ENCODE results near the gene ORAI3. TPM values are rescaled to one million over a fixed set of nuclear protein-coding genes. Genes with fewer than 3 reads are reported as not detected.

ORAI3 gene
- total RNA-seq, 1 experiment from 2014 or later, result 5.7 TPM

- H3K4me2 ChIP-seq (ENCODE audit: low read length), result no peak overlapping the region
- H3K9me3 ChIP-seq (ENCODE audit: low read length), result no peaks in the 10 kb centered on the region
- no peaks in the 10 kb centered on the region for H4K20me1 ChIP-seq (ENCODE audit: low read length)
- TF ChIP-seq EZH2 (IDR thresholded peaks at IDR 0.05; ENCODE audit: low read length, unreplicated experiment), result no peak
- no peak for TF ChIP-seq CTCF (conservative IDR thresholded peaks at IDR 0.05; ENCODE audit: low read depth, low read length)
- no peak for TF ChIP-seq EZH2phosphoT487 (IDR thresholded peaks at IDR 0.05; ENCODE audit: borderline replicate concordance, low read length)
- ChIA-PET CTCF (no interaction called here), POLR2A (ENCODE audit: unreplicated experiment) (no interaction called here)
- no peak overlapping the region for H3K4me3 ChIP-seq (ENCODE audit: low read length)
- no peaks in the 10 kb centered on the region for H3K4me1 ChIP-seq (ENCODE audit: insufficient read depth, low read length)
- no peaks in the 10 kb centered on the region for H3K79me2 ChIP-seq (ENCODE audit: low read length)
- H3K27me3 ChIP-seq (ENCODE audit: low read length), result no peaks in the 10 kb centered on the region
- intact Hi-C loops (cut with micrococcal nuclease), result no loop called here
- H3K27ac ChIP-seq (ENCODE audit: low read length), result no peak overlapping the region
- H3K36me3 ChIP-seq (ENCODE audit: low read depth, low read length), result peaks cover 4% of the 10 kb centered on the region; the same call in 1 of the 2 replicates
- no peaks in the 10 kb centered on the region for H3F3A ChIP-seq (ENCODE audit: low read length, unreplicated experiment)
- DNase-seq (no peak), ATAC-seq (no peak)
- H3K9me2 ChIP-seq (replicated peaks; ENCODE audit: low read length), result no peaks in the 10 kb centered on the region
- H3K9ac ChIP-seq (ENCODE audit: low read length), result no peak overlapping the region
- BruUV-seq (replicated peaks), result no TSS peak
- H2AFZ ChIP-seq (ENCODE audit: low read length), result no peak overlapping the region
Observed at GRCh38 chr16:30972872-30973271, 24.0 kb downstream of the ORAI3 start.

DNA sequence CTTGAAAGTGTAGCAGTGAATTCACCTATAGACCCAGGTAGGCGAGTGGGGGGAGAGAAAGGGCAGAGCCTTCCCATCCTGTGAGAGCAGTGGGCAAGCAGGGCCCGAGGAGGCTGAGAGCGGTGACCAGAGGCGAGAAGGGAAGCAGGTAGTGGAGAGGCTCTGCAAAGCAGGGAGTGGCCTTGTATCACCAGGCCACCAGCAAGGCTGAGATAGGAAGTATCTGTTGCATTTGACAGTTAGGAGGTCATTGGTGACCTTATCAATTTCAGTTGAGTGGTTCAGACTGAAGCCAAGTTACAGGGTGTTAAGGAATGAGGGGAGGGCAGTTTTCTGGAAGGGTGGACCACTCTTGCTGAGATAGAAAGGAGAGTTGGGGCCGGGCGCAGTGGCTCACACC, 25.5 kb downstream of the ORAI3 start:
- Histone ChIP-seq H3K9me3 (ENCODE audit: low read length) (no peaks in the 10 kb centered on the region), H3K27me3 (ENCODE audit: low read length) (no peaks in the 10 kb centered on the region), H3K4me2 (ENCODE audit: low read length) (no peak overlapping the region), H3K36me3 (ENCODE audit: low read depth, low read length) (peaks cover 4% of the 10 kb centered on the region), H3K9ac (ENCODE audit: low read length) (no peak overlapping the region), H4K20me1 (ENCODE audit: low read length) (no peaks in the 10 kb centered on the region), H3K79me2 (ENCODE audit: low read length) (no peaks in the 10 kb centered on the region), H3K4me3 (ENCODE audit: low read length) (no peak overlapping the region), H2AFZ (ENCODE audit: low read length) (no peak overlapping the region), H3K9me2 (replicated peaks; ENCODE audit: low read length) (no peaks in the 10 kb centered on the region), H3F3A (ENCODE audit: low read length, unreplicated experiment) (no peaks in the 10 kb centered on the region), H3K4me1 (ENCODE audit: insufficient read depth, low read length) (no peaks in the 10 kb centered on the region), H3K27ac (ENCODE audit: low read length) (no peak overlapping the region)
- no peak for ATAC-seq
- intact Hi-C loops (cut with micrococcal nuclease), result no loop called here
- ChIA-PET CTCF (no interaction called here), POLR2A (ENCODE audit: unreplicated experiment) (no interaction called here)
- no peak for TF ChIP-seq EZH2phosphoT487 (IDR thresholded peaks at IDR 0.05; ENCODE audit: borderline replicate concordance, low read length)
- no peak for TF ChIP-seq CTCF (conservative IDR thresholded peaks at IDR 0.05; ENCODE audit: low read depth, low read length)
- TF ChIP-seq EZH2 (IDR thresholded peaks at IDR 0.05; ENCODE audit: low read length, unreplicated experiment), result no peak
- BruUV-seq (replicated peaks), result no TSS peak
- DNase-seq, result no peak

GRCh38 chr16:30976486-30976885, 27.6 kb downstream of the ORAI3 start:
- no peaks in the 10 kb centered on the region for H3K27me3 ChIP-seq (ENCODE audit: low read length)
- intact Hi-C loops (cut with micrococcal nuclease), result no loop called here
- no peak overlapping the region for H2AFZ ChIP-seq (ENCODE audit: low read length)
- no peak for ATAC-seq
- no peak overlapping the region for H3K4me3 ChIP-seq (ENCODE audit: low read length)
- ChIA-PET CTCF (no interaction called here), POLR2A (ENCODE audit: unreplicated experiment) (no interaction called here)
- H3K4me1 ChIP-seq (ENCODE audit: insufficient read depth, low read length), result no peaks in the 10 kb centered on the region
- H4K20me1 ChIP-seq (ENCODE audit: low read length), result no peaks in the 10 kb centered on the region
- TF ChIP-seq EZH2 (IDR thresholded peaks at IDR 0.05; ENCODE audit: low read length, unreplicated experiment) (no peak), EZH2phosphoT487 (IDR thresholded peaks at IDR 0.05; ENCODE audit: borderline replicate concordance, low read length) (no peak), CTCF (conservative IDR thresholded peaks at IDR 0.05; ENCODE audit: low read depth, low read length) (no peak)
- no peaks in the 10 kb centered on the region for H3F3A ChIP-seq (ENCODE audit: low read length, unreplicated experiment)
- no peak overlapping the region for H3K27ac ChIP-seq (ENCODE audit: low read length)
- no peaks in the 10 kb centered on the region for H3K79me2 ChIP-seq (ENCODE audit: low read length)
- no peaks in the 10 kb centered on the region for H3K9me2 ChIP-seq (replicated peaks; ENCODE audit: low read length)
- BruUV-seq (replicated peaks), result no TSS peak
- no peak overlapping the region for H3K9ac ChIP-seq (ENCODE audit: low read length)
- H3K4me2 ChIP-seq (ENCODE audit: low read length), result no peak overlapping the region
- no peak for DNase-seq
- H3K9me3 ChIP-seq (ENCODE audit: low read length), result no peaks in the 10 kb centered on the region
- H3K36me3 ChIP-seq (ENCODE audit: low read depth, low read length), result peaks cover 4% of the 10 kb centered on the region
